Common myeloid progenitor, CD34-positive (primary cell): ENCODE data around the gene HAND1.
A peak's percentile ranks its signal among the peaks of the same experiment; 100 is the strongest.

Experiments
- CTCF ChIA-PET: fragments of 350-600 bp; sonication (Branson Sonifier 250); formaldehyde crosslinking; loops from one replicate; lab custom pipeline; 2021; ENCODE audit warnings: antibody characterized with exemption; lab: Charles Lee
- POLR2A ChIA-PET: fragments of 350-600 bp; sonication (Branson Sonifier 250); formaldehyde crosslinking; loops from one replicate; lab custom pipeline; 2021; ENCODE audit warnings: antibody characterized with exemption; lab: Charles Lee
- DNase-seq, 3 donors: peaks; one replicate each; pipeline versions ENCODE4 v3.0.0 to v3.0.0-alpha.2; 2013
- H3K27ac ChIP-seq, 2 experiments: 1 replicate in 1 of 2; 2 replicates in 1 of 2; pipeline ENCODE4 v1.7.0; 2013; ENCODE audit warnings: inconsistent platforms in 2 of 2, low read length in 2 of 2, mild to moderate bottlenecking in 2 of 2, low read depth in 1 of 2, moderate library complexity in 1 of 2; ENCODE audit not compliant: severe bottlenecking in 2 of 2, insufficient read depth in 1 of 2, poor library complexity in 1 of 2
- H3K27me3 ChIP-seq, 5 experiments: replicated peaks in 2 of 5; 1 replicate in 3 of 5; 2 replicates in 2 of 5; pipeline versions ENCODE4 v1.6.1 to v1.7.0; 2013; ENCODE audit warnings: low read length in 4 of 5, mild to moderate bottlenecking in 2 of 5, moderate library complexity in 2 of 5, inconsistent platforms in 1 of 5; ENCODE audit not compliant: insufficient read depth in 5 of 5, control insufficient read depth in 4 of 5
- H3K36me3 ChIP-seq, 4 experiments: 1 replicate in 2 of 4; 2 replicates in 2 of 4; pipeline versions ENCODE4 v1.6.1 to v1.7.0; 2013; ENCODE audit warnings: low read length in 3 of 4, control low read depth in 1 of 4, mild to moderate bottlenecking in 1 of 4; ENCODE audit not compliant: control insufficient read depth in 4 of 4, insufficient read depth in 4 of 4
- H3K4me1 ChIP-seq, 4 experiments: 1 replicate in 3 of 4; 2 replicates in 1 of 4; pipeline versions ENCODE4 v1.6.1 to v1.7.1; 2013; ENCODE audit warnings: low read length in 3 of 4, mild to moderate bottlenecking in 3 of 4, control low read depth in 1 of 4, inconsistent platforms in 1 of 4, moderate library complexity in 1 of 4; ENCODE audit not compliant: control insufficient read depth in 4 of 4, insufficient read depth in 4 of 4; ENCODE audit errors: control extremely low read depth in 1 of 4
- H3K4me3 ChIP-seq, 7 experiments: 1 replicate in 4 of 7; 2 replicates in 3 of 7; pipeline versions ENCODE4 v1.5.1 to v1.7.0; 2013; ENCODE audit warnings: mild to moderate bottlenecking in 7 of 7, low read length in 6 of 7, moderate library complexity in 6 of 7, inconsistent platforms in 2 of 7, low read depth in 2 of 7, control low read depth in 1 of 7; ENCODE audit not compliant: insufficient read depth in 4 of 7, control insufficient read depth in 1 of 7; ENCODE audit errors: extremely low read depth in 1 of 7
- H3K9me3 ChIP-seq, 5 experiments: 1 replicate in 4 of 5; 2 replicates in 1 of 5; pipeline versions ENCODE4 v1.6.1 to v1.7.1; 2013; ENCODE audit warnings: low read length in 4 of 5, mild to moderate bottlenecking in 2 of 5, inconsistent platforms in 1 of 5, low read depth in 1 of 5, moderate library complexity in 1 of 5; ENCODE audit not compliant: control insufficient read depth in 4 of 5, insufficient read depth in 2 of 5; ENCODE audit errors: control extremely low read depth in 1 of 5
- WGBS: methylation state at CpG from one replicate; pipeline ENCODE4 v1.1.5; 2013; ENCODE audit not compliant: insufficient coverage; 5-methylcytosine and 5-hydroxymethylcytosine counted together

The HAND1 gene

DNA sequence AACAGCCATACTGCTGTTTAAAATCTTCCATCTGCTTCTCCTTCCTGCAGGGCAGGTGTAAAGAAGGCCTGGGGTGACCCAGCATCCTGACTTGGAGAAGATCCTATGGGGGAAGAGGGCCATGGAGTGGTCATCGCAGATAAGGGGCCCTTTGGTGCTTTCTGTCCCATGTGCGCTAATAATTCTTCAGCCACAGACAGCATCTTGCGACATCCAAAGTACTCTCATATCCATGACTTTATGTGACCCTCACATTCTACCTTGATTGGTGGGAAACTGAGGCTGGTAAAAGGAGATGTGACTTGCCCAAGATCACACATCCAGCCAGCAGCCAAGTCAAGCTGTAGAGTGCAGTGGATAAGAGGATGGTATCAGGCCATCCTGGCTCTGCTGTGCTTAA lies 44.3 kb upstream of the HAND1 start:
- no peaks in the 10 kb centered on the region for H3K36me3 ChIP-seq
- H3K4me3 ChIP-seq, result no peak overlapping the region
- H3K4me1 ChIP-seq, result no peaks in the 10 kb centered on the region
- ChIA-PET CTCF (interaction anchor here (1.2 to 3.5 kb wide), 2 partner anchors 11 to 90 kb away, joined by 3 to 23 read pairs; no protein-coding TSS in a partner anchor), POLR2A (no interaction called here)
- H3K27ac ChIP-seq, result no peak overlapping the region
- no peak for DNase-seq
- no peaks in the 10 kb centered on the region for H3K9me3 ChIP-seq
- 95% methylated on average over 3 of the region's 3 CpGs for WGBS
- peaks cover 0 to 22% (median 10%) of the 10 kb centered on the region in 5 experiments for H3K27me3 ChIP-seq

DNA sequence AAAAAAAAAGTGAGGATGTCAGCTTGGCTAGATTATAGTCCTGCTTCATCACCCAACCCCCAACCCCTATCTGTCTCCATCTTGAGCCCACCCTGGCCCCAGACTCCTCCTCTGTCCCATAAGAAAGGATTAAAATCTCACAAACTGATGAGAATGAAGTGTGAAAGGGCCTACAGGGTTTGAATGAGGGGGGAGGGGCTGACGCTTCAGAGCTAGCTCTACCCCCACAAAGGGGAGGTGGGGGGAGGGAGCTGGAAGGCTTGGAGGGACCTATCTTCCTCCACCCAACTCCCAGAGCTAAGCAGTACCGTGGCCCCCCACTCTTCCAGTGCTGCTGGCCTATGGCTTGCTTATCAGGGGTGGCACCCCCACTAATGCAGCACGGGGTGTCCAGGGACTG lies 43.7 kb upstream of the HAND1 start:
- no peaks in the 10 kb centered on the region for H3K9me3 ChIP-seq
- no peaks in the 10 kb centered on the region for H3K36me3 ChIP-seq
- H3K27me3 ChIP-seq, result peaks cover 0 to 22% (median 10%) of the 10 kb centered on the region in 5 experiments
- H3K27ac ChIP-seq, result no peak overlapping the region
- WGBS, result 70% methylated on average over 2 of the region's 3 CpGs
- no peaks in the 10 kb centered on the region for H3K4me1 ChIP-seq
- no peak overlapping the region for H3K4me3 ChIP-seq
- ChIA-PET POLR2A (interaction anchor here (0.5 kb wide), 2 partner anchors 10 to 19 kb away, joined by 3 to 4 read pairs; no protein-coding TSS in a partner anchor), CTCF (interaction anchor here (0.9 to 3.5 kb wide), 7 partner anchors 10 to 565 kb away, joined by 3 to 23 read pairs (median 4); no protein-coding TSS in a partner anchor)
- DNase-seq, result no peak

GRCh38 chr5:154520861-154521453 lies 42.9 kb upstream of the HAND1 start:
- peak overlapping the region in 1 of 7 experiments; percentile 32 for H3K4me3 ChIP-seq
- H3K27ac ChIP-seq, result no peak overlapping the region
- WGBS, result 6% methylated on average over 13 of the region's 15 CpGs
- no peaks in the 10 kb centered on the region for H3K9me3 ChIP-seq
- H3K4me1 ChIP-seq, result no peaks in the 10 kb centered on the region
- ChIA-PET POLR2A (interaction anchor here (0.5 kb wide), 1 partner anchor 19 kb away, joined by 4 read pairs; no protein-coding TSS in a partner anchor), CTCF (interaction anchor here (0.7 to 3.5 kb wide), 15 partner anchors 9 to 564 kb away, joined by 3 to 23 read pairs (median 4); no protein-coding TSS in a partner anchor)
- DNase-seq, result peak; percentile 14 to 48 (median 40)
- peaks cover 0 to 22% (median 10%) of the 10 kb centered on the region in 5 experiments for H3K27me3 ChIP-seq
- H3K36me3 ChIP-seq, result no peaks in the 10 kb centered on the region

- no peak overlapping the region for H3K27ac ChIP-seq
- 94% methylated on average over 2 of the region's 2 CpGs for WGBS
- H3K9me3 ChIP-seq, result no peaks in the 10 kb centered on the region
- peaks cover 0 to 22% (median 10%) of the 10 kb centered on the region in 5 experiments for H3K27me3 ChIP-seq
- ChIA-PET CTCF (interaction anchor here (0.9 to 3.5 kb wide), 4 partner anchors 8 to 51 kb away, joined by 3 to 23 read pairs (median 10); no protein-coding TSS in a partner anchor), POLR2A (interaction anchor here (0.6 kb wide), 1 partner anchor 8 kb away, joined by 3 read pairs; no protein-coding TSS in a partner anchor)
- no peaks in the 10 kb centered on the region for H3K36me3 ChIP-seq
- H3K4me3 ChIP-seq, result no peak overlapping the region
- DNase-seq, result no peak
- no peaks in the 10 kb centered on the region for H3K4me1 ChIP-seq
These were observed 41.3 kb upstream of the HAND1 start for GRCh38 chr5:154519359-154519758.

GRCh38 chr5:154518438-154518867 lies 40.4 kb upstream of the HAND1 start:
- H3K27me3 ChIP-seq, result peaks cover 0 to 22% (median 10%) of the 10 kb centered on the region in 5 experiments
- H3K4me1 ChIP-seq, result peaks cover 0 to 5% (median 0%) of the 10 kb centered on the region in 4 experiments
- WGBS, result 79% methylated on average over 8 of the region's 8 CpGs
- POLR2A ChIA-PET, result no interaction called here
- H3K9me3 ChIP-seq, result no peaks in the 10 kb centered on the region
- CTCF ChIA-PET, result interaction anchor here (0.7 to 1.2 kb wide), 3 partner anchors 19 to 165 kb away, joined by 3 read pairs; no protein-coding TSS in a partner anchor
- no peak overlapping the region for H3K4me3 ChIP-seq
- no peaks in the 10 kb centered on the region for H3K36me3 ChIP-seq
- no peak overlapping the region for H3K27ac ChIP-seq
- peak in 2 of 3 donors; percentile 19 to 56 for DNase-seq

DNA sequence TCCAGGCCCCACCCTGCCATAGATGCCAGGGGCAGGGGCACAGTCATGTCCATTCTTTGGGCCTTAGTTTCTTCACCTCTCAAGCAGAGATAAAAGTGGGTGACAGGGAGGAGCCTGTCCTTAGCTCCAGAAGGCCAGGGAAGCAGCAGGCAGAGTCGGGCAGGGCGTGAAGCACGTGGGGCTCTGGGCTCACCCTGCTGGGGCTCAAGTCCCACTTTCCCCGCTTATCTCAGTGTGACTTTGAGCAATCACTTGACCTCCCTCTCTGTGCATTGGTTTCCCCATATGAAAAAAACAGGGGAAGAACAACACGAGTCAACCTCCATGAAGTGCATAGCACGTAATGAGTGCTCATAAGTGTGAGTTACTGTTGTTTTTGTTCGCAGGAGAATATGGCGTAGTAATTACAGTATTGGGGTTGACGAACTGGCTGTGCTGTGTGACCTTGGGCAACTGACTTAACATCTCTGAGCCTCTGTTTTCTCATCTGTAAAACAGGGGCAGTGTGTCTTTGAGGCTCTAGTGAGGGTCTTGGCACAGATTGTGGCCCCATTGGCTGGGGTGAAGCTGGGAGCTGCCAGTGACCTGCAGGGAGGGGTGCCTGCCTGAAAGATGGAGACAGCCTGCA lies 39.9 kb upstream of the HAND1 start:
- ChIA-PET POLR2A (no interaction called here), CTCF (interaction anchor here (0.8 kb wide), 1 partner anchor 52 kb away, joined by 3 read pairs; no protein-coding TSS in a partner anchor)
- H3K27ac ChIP-seq, result no peak overlapping the region
- peaks cover 0 to 9% (median 1%) of the 10 kb centered on the region in 4 experiments for H3K4me1 ChIP-seq
- DNase-seq, result no peak
- no peak overlapping the region for H3K4me3 ChIP-seq
- WGBS, result 95% methylated on average over 7 of the region's 9 CpGs
- peaks cover 0 to 22% (median 10%) of the 10 kb centered on the region in 5 experiments for H3K27me3 ChIP-seq
- no peaks in the 10 kb centered on the region for H3K9me3 ChIP-seq
- no peaks in the 10 kb centered on the region for H3K36me3 ChIP-seq
